CD14-positive monocyte (primary cell): ENCODE data around the gene FBXO24. TPM values are rescaled to one million over a fixed set of nuclear protein-coding genes. Genes with fewer than 3 reads are reported as not detected.
A peak's percentile ranks its signal among the peaks of the same experiment; 100 is the strongest.
"Not testable (repeated sequence)": the region's sequence is repeated elsewhere in the genome, so short reads cannot be mapped to it uniquely, and the experiment has no call there.

Experiments used
- DNase-seq, 3 donors: peaks; one replicate each; pipeline ENCODE4 v3.0.0-alpha.2; 2011 to 2022
- H2AFZ ChIP-seq: 2 replicates; pipeline ENCODE4 v1.6.0; 2012; ENCODE audit warnings: mild to moderate bottlenecking, low read depth, low read length, inconsistent platforms; ENCODE audit not compliant: insufficient read depth, poor library complexity, severe bottlenecking
- H3K27ac ChIP-seq, 2 donors: 1 replicate in 1 of 2; 2 replicates in 1 of 2; pipeline ENCODE4 v1.5.1; 2012 to 2013; ENCODE audit warnings: low read length in 2 of 2, control low read depth in 1 of 2, inconsistent platforms in 1 of 2, low read depth in 1 of 2, mild to moderate bottlenecking in 1 of 2
- H3K27me3 ChIP-seq, 2 donors: one replicate each; pipeline versions ENCODE4 v1.6.0 to v1.6.1; 2011 to 2013; ENCODE audit warnings: low read length in 2 of 2; ENCODE audit not compliant: control insufficient read depth in 2 of 2, insufficient read depth in 2 of 2
- H3K36me3 ChIP-seq, 2 donors: replicated peaks in 1 of 2; 1 replicate in 1 of 2; 2 replicates in 1 of 2; pipeline versions ENCODE4 v1.5.1 to v1.6.1; 2012 to 2013; ENCODE audit warnings: low read length in 2 of 2, control low read depth in 1 of 2, inconsistent platforms in 1 of 2, mild to moderate bottlenecking in 1 of 2; ENCODE audit not compliant: insufficient read depth in 2 of 2, control insufficient read depth in 1 of 2
- H3K4me1 ChIP-seq, 2 donors: 1 replicate in 1 of 2; 2 replicates in 1 of 2; pipeline versions ENCODE4 v1.5.1 to v1.6.1; 2012 to 2013; ENCODE audit warnings: low read length in 2 of 2, control low read depth in 1 of 2, inconsistent platforms in 1 of 2, mild to moderate bottlenecking in 1 of 2, moderate library complexity in 1 of 2; ENCODE audit not compliant: insufficient read depth in 2 of 2, control insufficient read depth in 1 of 2
- H3K4me2 ChIP-seq: replicated peaks from 2 replicates; pipeline ENCODE3; 2012; ENCODE audit warnings: low read length, moderate library complexity, mild to moderate bottlenecking; ENCODE audit not compliant: poor library complexity, severe bottlenecking; ENCODE audit errors: extremely low read depth
- H3K4me3 ChIP-seq, 3 experiments: fragments of 200-600 bp in 1 of 3; sonication (generic) in 1 of 3; replicated peaks in 1 of 3; 1 replicate in 2 of 3; 2 replicates in 1 of 3; pipeline ENCODE4 v1.5.1; 2011 to 2013; ENCODE audit warnings: low read length in 3 of 3, mild to moderate bottlenecking in 3 of 3, control low read depth in 2 of 3, low read depth in 2 of 3, inconsistent platforms in 1 of 3, moderate library complexity in 1 of 3
- H3K79me2 ChIP-seq: 2 replicates; pipeline ENCODE4 v1.6.0; 2012; ENCODE audit warnings: mild to moderate bottlenecking, control low read depth, inconsistent platforms, low read length, moderate library complexity; ENCODE audit not compliant: insufficient read depth
- H3K9ac ChIP-seq: 2 replicates; pipeline ENCODE4 v1.6.0; 2017; ENCODE audit warnings: low read length, mild to moderate bottlenecking; ENCODE audit not compliant: insufficient read depth, poor library complexity, severe bottlenecking
- H3K9me3 ChIP-seq, 2 donors: replicated peaks in 1 of 2; 1 replicate in 1 of 2; 2 replicates in 1 of 2; pipeline versions ENCODE4 v1.5.1 to v1.6.1; 2012 to 2013; ENCODE audit warnings: low read length in 2 of 2, control low read depth in 1 of 2; ENCODE audit not compliant: control insufficient read depth in 1 of 2, insufficient read depth in 1 of 2
- H4K20me1 ChIP-seq: 2 replicates; pipeline ENCODE4 v1.6.0; 2012; ENCODE audit warnings: mild to moderate bottlenecking, low read length, control low read depth, moderate library complexity; ENCODE audit not compliant: insufficient read depth
- H3K27ac Mint-ChIP-seq, 7 donors: one replicate each; pipeline ENCODE4 v1.8.0; 2020; ENCODE audit warnings: mild to moderate bottlenecking in 7 of 7, mixed read lengths in 7 of 7, moderate library complexity in 6 of 7, inconsistent platforms in 2 of 7
- H3K27me3 Mint-ChIP-seq, 3 donors: one replicate each; pipeline ENCODE4 v1.8.0; 2021 to 2022; ENCODE audit warnings: low read depth in 3 of 3, mild to moderate bottlenecking in 3 of 3, mixed read lengths in 3 of 3, moderate library complexity in 3 of 3, inconsistent platforms in 1 of 3
- H3K36me3 Mint-ChIP-seq, 2 donors: one replicate each; pipeline ENCODE4 v1.8.0; 2020; ENCODE audit warnings: mixed read lengths in 2 of 2, inconsistent platforms in 1 of 2, mild to moderate bottlenecking in 1 of 2
- H3K4me1 Mint-ChIP-seq: one replicate; pipeline ENCODE4 v1.8.0; 2020; ENCODE audit warnings: mild to moderate bottlenecking, mixed read lengths
- H3K4me3 Mint-ChIP-seq, 2 donors: one replicate each; pipeline ENCODE4 v1.8.0; 2020; ENCODE audit warnings: mild to moderate bottlenecking in 2 of 2, mixed read lengths in 2 of 2, moderate library complexity in 1 of 2
- H3K9me3 Mint-ChIP-seq, 7 donors: one replicate each; pipeline ENCODE4 v1.8.0; 2020 to 2022; ENCODE audit warnings: mixed read lengths in 7 of 7, mild to moderate bottlenecking in 6 of 7, moderate library complexity in 6 of 7, inconsistent platforms in 2 of 7
- CTCF ChIP-seq: fragments of 200-600 bp; IDR thresholded peaks from one replicate; pipeline ENCODE4 v1.8.0; 2022; ENCODE audit warnings: antibody characterized with exemption, mild to moderate bottlenecking
- WGBS: methylation state at CpG from one replicate; pipeline ENCODE4 v1.1.5; 2013; ENCODE audit warnings: missing lambda C conversion rate; ENCODE audit not compliant: insufficient coverage; 5-methylcytosine and 5-hydroxymethylcytosine counted together
- intact Hi-C, 2 donors: fragments of 100-400 bp; cut with micrococcal nuclease; formaldehyde crosslinking; loops; one replicate each; pipeline versions ENCODE4 v1.15.0 to v1.15.1; 2023
- polyA plus RNA-seq, 3 donors: library from polyadenylated mRNA; depleted of rRNA in 1 of 3; unstranded in 2 of 3; stranded (reverse) in 1 of 3; fragments of 300-500 nt in 2 of 3; fragments of >200 nt in 1 of 3; fragmentation: Illumina TruSeq in 2 of 3; gene quantifications; 1 replicate in 2 of 3; 2 replicates in 1 of 3; pipeline ENCODE4 v1.2.3, GENCODE V29; 2012 to 2021

Gene FBXO24
- polyA plus RNA-seq, 3 donors: 0.42 to 1.2 (median 0.69) TPM

GRCh38 chr7:100563809-100564400 is 22.2 kb upstream of the FBXO24 start:
- no peak overlapping the region for H3K4me2 ChIP-seq
- no peaks in the 10 kb centered on the region for H3K36me3 ChIP-seq
- WGBS: 26% methylated on average over 12 of the region's 12 CpGs
- H3K27ac ChIP-seq: no peak overlapping the region
- H3K4me1 Mint-ChIP-seq: peaks cover 10% of the 10 kb centered on the region
- no peaks in the 10 kb centered on the region for H3K9me3 ChIP-seq
- DNase-seq: peak in 2 of 3 donors; percentile 65 to 69
- peaks cover 6% of the 10 kb centered on the region for H4K20me1 ChIP-seq
- H3K36me3 Mint-ChIP-seq: peaks cover 12 to 16% of the 10 kb centered on the region in 2 donors
- no peak overlapping the region for H3K4me3 ChIP-seq
- peak; percentile 97 for TF ChIP-seq CTCF
- H3K9me3 Mint-ChIP-seq: peaks cover 0 to 3% (median 0%) of the 10 kb centered on the region in 7 donors
- H3K4me1 ChIP-seq: peaks cover 0 to 10% of the 10 kb centered on the region in 2 donors
- H2AFZ ChIP-seq: peak overlapping the region; percentile 41
- intact Hi-C loops: loop anchor here in 1 of 2 donors (5.0 kb wide), 1 partner anchor 97 kb away; no protein-coding TSS in a partner anchor
- peaks cover 0 to 2% of the 10 kb centered on the region in 2 donors for H3K27me3 ChIP-seq
- H3K27ac Mint-ChIP-seq: peak overlapping the region in 1 of 7 donors; percentile 28
- H3K4me3 Mint-ChIP-seq: peak overlapping the region in 1 of 2 donors; percentile 59
- H3K79me2 ChIP-seq: no peaks in the 10 kb centered on the region
- peaks cover 0 to 7% (median 2%) of the 10 kb centered on the region in 3 donors for H3K27me3 Mint-ChIP-seq
- H3K9ac ChIP-seq: no peak overlapping the region

GRCh38 chr7:100564405-100564804 is 21.7 kb upstream of the FBXO24 start:
- Mint-ChIP-seq H3K4me1 (peaks cover 15% of the 10 kb centered on the region), H3K27me3 (peaks cover 4 to 12% (median 7%) of the 10 kb centered on the region in 3 donors), H3K36me3 (peaks cover 10 to 16% of the 10 kb centered on the region in 2 donors), H3K27ac (peak overlapping the region in 1 of 7 donors; percentile 28)
- H3K27me3 ChIP-seq, H3K79me2 ChIP-seq, H3K4me3 Mint-ChIP-seq, H3K9ac ChIP-seq, H3K4me3 ChIP-seq, DNase-seq, H3K9me3 Mint-ChIP-seq, H3K36me3 ChIP-seq, H3K4me2 ChIP-seq, H2AFZ ChIP-seq, H3K9me3 ChIP-seq, H3K27ac ChIP-seq: not testable (repeated sequence)
- Histone ChIP-seq H4K20me1 (peaks cover 11% of the 10 kb centered on the region), H3K4me1 (peaks cover 4 to 15% of the 10 kb centered on the region in 2 donors)
- WGBS: 77% methylated on average over 3 of the region's 6 CpGs
- intact Hi-C loops: loop anchor here in 1 of 2 donors (5.0 kb wide), 1 partner anchor 97 kb away; no protein-coding TSS in a partner anchor
